Fibroblast of lung (primary cell): ENCODE results near the gene INSYN2B. TPM values are rescaled to one million over a fixed set of nuclear protein-coding genes. Genes with fewer than 3 reads are reported as not detected.

Source experiments
- DNase-seq, 2 donors: peaks; one replicate each; pipeline versions ENCODE4 v3.0.0 to v3.0.0-alpha.2; 2010; ENCODE audit warnings: low read depth in 2 of 2
- H2AFZ ChIP-seq: 2 replicates; pipeline ENCODE4 v1.5.1; 2012; ENCODE audit warnings: low read length, control low read depth, inconsistent platforms
- H3K27ac ChIP-seq: 2 replicates; pipeline ENCODE4 v1.5.1; 2011; ENCODE audit warnings: low read length, control low read depth; ENCODE audit not compliant: insufficient read depth
- H3K27me3 ChIP-seq: 2 replicates; pipeline ENCODE4 v1.5.1; 2011; ENCODE audit warnings: mild to moderate bottlenecking, low read length; ENCODE audit not compliant: control insufficient read depth, insufficient read depth
- H3K36me3 ChIP-seq: 2 replicates; pipeline ENCODE4 v1.5.1; 2011; ENCODE audit warnings: low read length; ENCODE audit not compliant: control insufficient read depth, insufficient read depth
- H3K4me1 ChIP-seq: 2 replicates; pipeline ENCODE4 v1.5.1; 2011; ENCODE audit warnings: low read length; ENCODE audit not compliant: control insufficient read depth, insufficient read depth; ENCODE audit errors: extremely low read depth
- H3K4me2 ChIP-seq: 2 replicates; pipeline ENCODE4 v1.5.1; 2011; ENCODE audit warnings: low read length, control low read depth; ENCODE audit not compliant: insufficient read depth; ENCODE audit errors: extremely low read depth
- H3K4me3 ChIP-seq, 4 experiments: fragments of 200-600 bp in 1 of 4; sonication (generic) in 1 of 4; replicated peaks in 1 of 4; 2 replicates each; pipeline ENCODE4 v1.5.1; 2011 to 2016; ENCODE audit warnings: low read length in 4 of 4, low read depth in 3 of 4, mild to moderate bottlenecking in 3 of 4, control low read depth in 2 of 4, inconsistent platforms in 1 of 4, mixed read lengths in 1 of 4; ENCODE audit not compliant: insufficient read depth in 1 of 4; ENCODE audit errors: control extremely low read depth in 1 of 4
- H3K79me2 ChIP-seq: 2 replicates; pipeline ENCODE4 v1.5.1; 2012; ENCODE audit warnings: mild to moderate bottlenecking, low read length, inconsistent platforms; ENCODE audit not compliant: control insufficient read depth, insufficient read depth
- H3K9ac ChIP-seq: 2 replicates; pipeline ENCODE4 v1.5.1; 2011; ENCODE audit warnings: mild to moderate bottlenecking, low read length, control low read depth; ENCODE audit not compliant: insufficient read depth
- H3K9me3 ChIP-seq: 2 replicates; pipeline ENCODE4 v1.5.1; 2012; ENCODE audit warnings: low read depth, low read length; ENCODE audit not compliant: control insufficient read depth, insufficient read depth
- H4K20me1 ChIP-seq: 2 replicates; pipeline ENCODE4 v1.5.1; 2011; ENCODE audit warnings: low read length; ENCODE audit not compliant: control insufficient read depth, insufficient read depth; ENCODE audit errors: extremely low read depth
- EZH2 ChIP-seq: IDR thresholded peaks from 2 replicates; pipeline ENCODE4 v1.5.1; 2012; ENCODE audit warnings: low read length, control low read depth, mild to moderate bottlenecking; ENCODE audit errors: missing control alignments
- polyA plus RNA-seq, 2 donors: library from polyadenylated mRNA; depleted of rRNA in 1 of 2; stranded (reverse) in 1 of 2; unstranded in 1 of 2; fragments of >200 nt; gene quantifications; 2 replicates each; pipeline ENCODE4 v1.2.1, GENCODE V29; 2011 to 2012; ENCODE audit warnings: missing spikeins in 1 of 2
- total RNA-seq: library from RNA; depleted of rRNA; stranded (reverse); fragments of >200 nt; gene quantifications from 2 replicates; pipeline ENCODE4 v1.2.1, GENCODE V29; 2014
- TF ChIP-seq, protein P1 (sequence below), 2 donors: IDR thresholded peaks in 1 of 2; conservative IDR thresholded peaks in 1 of 2; 1 replicate in 1 of 2; 2 replicates in 1 of 2; pipeline ENCODE4 v1.5.1; 2011 to 2012; ENCODE audit warnings: low read length in 2 of 2, control low read depth in 1 of 2, inconsistent platforms in 1 of 2, low read depth in 1 of 2, mild to moderate bottlenecking in 1 of 2

INSYN2B gene
- total and polyA plus RNA-seq, 2 donors (not counting 1 experiment from before 2014, with no cell fraction given) = 3.6 to 6.3 TPM

DNA sequence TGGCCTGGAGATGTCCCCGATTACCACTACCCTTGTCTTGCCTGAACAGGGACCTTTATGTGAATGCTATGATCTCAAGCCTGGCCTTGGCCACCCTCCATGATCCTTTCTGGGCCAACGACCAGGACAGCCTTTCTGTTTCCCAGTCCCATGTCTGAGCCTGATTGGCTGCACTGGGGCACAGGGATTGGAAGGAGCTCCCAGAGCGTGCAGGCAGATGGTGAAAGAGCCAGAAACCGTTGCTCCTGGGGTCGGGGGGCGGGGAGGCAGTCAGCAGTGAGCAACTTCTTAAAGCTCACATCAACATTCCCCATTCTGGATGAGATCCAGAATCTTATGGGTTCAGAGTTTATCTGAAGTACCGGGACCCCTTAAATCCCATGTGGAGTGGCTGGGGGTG lies 84.4 kb downstream of the INSYN2B start:
- H2AFZ ChIP-seq = peak overlapping the region; percentile 4
- no peak overlapping the region for H3K4me3 ChIP-seq
- H3K27ac ChIP-seq = no peak overlapping the region
- H4K20me1 ChIP-seq = no peaks in the 10 kb centered on the region
- TF ChIP-seq, protein P1, sequence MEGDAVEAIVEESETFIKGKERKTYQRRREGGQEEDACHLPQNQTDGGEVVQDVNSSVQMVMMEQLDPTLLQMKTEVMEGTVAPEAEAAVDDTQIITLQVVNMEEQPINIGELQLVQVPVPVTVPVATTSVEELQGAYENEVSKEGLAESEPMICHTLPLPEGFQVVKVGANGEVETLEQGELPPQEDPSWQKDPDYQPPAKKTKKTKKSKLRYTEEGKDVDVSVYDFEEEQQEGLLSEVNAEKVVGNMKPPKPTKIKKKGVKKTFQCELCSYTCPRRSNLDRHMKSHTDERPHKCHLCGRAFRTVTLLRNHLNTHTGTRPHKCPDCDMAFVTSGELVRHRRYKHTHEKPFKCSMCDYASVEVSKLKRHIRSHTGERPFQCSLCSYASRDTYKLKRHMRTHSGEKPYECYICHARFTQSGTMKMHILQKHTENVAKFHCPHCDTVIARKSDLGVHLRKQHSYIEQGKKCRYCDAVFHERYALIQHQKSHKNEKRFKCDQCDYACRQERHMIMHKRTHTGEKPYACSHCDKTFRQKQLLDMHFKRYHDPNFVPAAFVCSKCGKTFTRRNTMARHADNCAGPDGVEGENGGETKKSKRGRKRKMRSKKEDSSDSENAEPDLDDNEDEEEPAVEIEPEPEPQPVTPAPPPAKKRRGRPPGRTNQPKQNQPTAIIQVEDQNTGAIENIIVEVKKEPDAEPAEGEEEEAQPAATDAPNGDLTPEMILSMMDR (conservative IDR thresholded peaks at IDR 0.05 in 1 of 2, IDR thresholded peaks at IDR 0.05 in 1 of 2; ENCODE audit: low read depth in 1 of 2, low read length in 2 of 2) = no peak
- TF ChIP-seq EZH2 = no peak
- no peaks in the 10 kb centered on the region for H3K79me2 ChIP-seq
- no peaks in the 10 kb centered on the region for H3K27me3 ChIP-seq
- peak overlapping the region; percentile 56 for H3K4me2 ChIP-seq
- DNase-seq = peak; percentile 24 to 73
- no peaks in the 10 kb centered on the region for H3K9me3 ChIP-seq
- H3K36me3 ChIP-seq = no peaks in the 10 kb centered on the region
- peaks cover 3% of the 10 kb centered on the region for H3K4me1 ChIP-seq
- no peak overlapping the region for H3K9ac ChIP-seq

GRCh38 chr5:169893571-169893970 lies 86.7 kb downstream of the INSYN2B start:
- peaks cover 3% of the 10 kb centered on the region for H3K4me1 ChIP-seq
- H3K4me3 ChIP-seq = no peak overlapping the region
- no peak overlapping the region for H3K9ac ChIP-seq
- TF ChIP-seq EZH2 = no peak
- TF ChIP-seq, protein P1 (conservative IDR thresholded peaks at IDR 0.05 in 1 of 2, IDR thresholded peaks at IDR 0.05 in 1 of 2; ENCODE audit: low read depth in 1 of 2, low read length in 2 of 2) = no peak
- no peak overlapping the region for H3K4me2 ChIP-seq
- H3K79me2 ChIP-seq = no peaks in the 10 kb centered on the region
- peak in 1 of 2 donors; percentile 90 for DNase-seq
- H3K36me3 ChIP-seq = no peaks in the 10 kb centered on the region
- H3K27ac ChIP-seq = no peak overlapping the region
- no peaks in the 10 kb centered on the region for H4K20me1 ChIP-seq
- H3K27me3 ChIP-seq = no peaks in the 10 kb centered on the region
- no peak overlapping the region for H2AFZ ChIP-seq
- H3K9me3 ChIP-seq = no peaks in the 10 kb centered on the region

- H3K4me2 ChIP-seq = no peak overlapping the region
- H3K27ac ChIP-seq = no peak overlapping the region
- H3K27me3 ChIP-seq = no peaks in the 10 kb centered on the region
- H2AFZ ChIP-seq = no peak overlapping the region
- no peaks in the 10 kb centered on the region for H4K20me1 ChIP-seq
- no peaks in the 10 kb centered on the region for H3K36me3 ChIP-seq
- no peak overlapping the region for H3K9ac ChIP-seq
- peak in 1 of 2 donors; percentile 27 for DNase-seq
- no peaks in the 10 kb centered on the region for H3K9me3 ChIP-seq
- TF ChIP-seq EZH2 = no peak
- TF ChIP-seq, protein P1 (conservative IDR thresholded peaks at IDR 0.05 in 1 of 2, IDR thresholded peaks at IDR 0.05 in 1 of 2; ENCODE audit: low read depth in 1 of 2, low read length in 2 of 2) = no peak
- no peak overlapping the region for H3K4me3 ChIP-seq
- no peaks in the 10 kb centered on the region for H3K79me2 ChIP-seq
- H3K4me1 ChIP-seq = peaks cover 3% of the 10 kb centered on the region
Measured at GRCh38 chr5:169893010-169893409, 87.3 kb downstream of the INSYN2B start.
